ENCODE measurements around the gene LRPAP1. TPM values are rescaled to one million over a fixed set of nuclear protein-coding genes. Genes with fewer than 3 reads are reported as not detected.

LRPAP1 gene
- total RNA-seq, 1 experiment from 2014 or later = 171 TPM

GRCh38 chr4:3478446-3479357, 53.5 kb downstream of the LRPAP1 start:
- no TSS peak for BruUV-seq (replicated peaks)

GRCh38 chr4:3477750-3478430, 54.3 kb downstream of the LRPAP1 start:
- H3K27me3 ChIP-seq (replicated peaks; ENCODE audit: insufficient read depth, low read depth, low read length, poor library complexity) = peaks cover 3% of the 10 kb centered on the region
- intact Hi-C loops (cut with micrococcal nuclease; ENCODE audit: unreplicated experiment) = no loop called here
- TF ChIP-seq CTCF (conservative IDR thresholded peaks at IDR 0.05; ENCODE audit: low read depth, low read length) (no peak), EZH2 (IDR thresholded peaks at IDR 0.05; ENCODE audit: borderline replicate concordance, low read depth, low read length, poor library complexity, severe bottlenecking) (no peak)
- POLR2A ChIA-PET (ENCODE audit: low non-redundant PET) = no interaction called here
- no peaks in the 10 kb centered on the region for H3K36me3 ChIP-seq (ENCODE audit: insufficient read depth, low read length, poor library complexity, severe bottlenecking)
- H3K4me1 ChIP-seq (ENCODE audit: insufficient read depth, low read length, poor library complexity, severe bottlenecking) = no peaks in the 10 kb centered on the region
- H3K27ac ChIP-seq (ENCODE audit: low read depth, low read length, poor library complexity, severe bottlenecking) = no peak overlapping the region
- CTCF ChIA-PET = interaction anchor here (0.6 kb wide), 1 partner anchor 30 kb away, joined by 3 read pairs; no protein-coding TSS in a partner anchor
- no peak for DNase-seq (ENCODE audit: low spot score)
- no peaks in the 10 kb centered on the region for H3K9me3 ChIP-seq (ENCODE audit: low read depth, low read length, poor library complexity, severe bottlenecking)
- no TSS peak for BruUV-seq (replicated peaks)
- no peak overlapping the region for H3K4me3 ChIP-seq (ENCODE audit: low read depth, low read length, poor library complexity, severe bottlenecking)

More at GRCh38 chr4:3478446-3479357, 53.5 kb downstream of the LRPAP1 start:
- peaks cover 7% of the 10 kb centered on the region for H3K27me3 ChIP-seq (replicated peaks; ENCODE audit: insufficient read depth, low read depth, low read length, poor library complexity)
- TF ChIP-seq EZH2 (IDR thresholded peaks at IDR 0.05; ENCODE audit: borderline replicate concordance, low read depth, low read length, poor library complexity, severe bottlenecking) = no peak
- TF ChIP-seq CTCF (conservative IDR thresholded peaks at IDR 0.05; ENCODE audit: low read depth, low read length) = no peak
- H3K9me3 ChIP-seq (ENCODE audit: low read depth, low read length, poor library complexity, severe bottlenecking) = no peaks in the 10 kb centered on the region
- no peaks in the 10 kb centered on the region for H3K4me1 ChIP-seq (ENCODE audit: insufficient read depth, low read length, poor library complexity, severe bottlenecking)
- POLR2A ChIA-PET (ENCODE audit: low non-redundant PET) = no interaction called here
- DNase-seq (ENCODE audit: low spot score) = no peak
- CTCF ChIA-PET = interaction anchor here (0.6 kb wide), 1 partner anchor 30 kb away, joined by 3 read pairs; no protein-coding TSS in a partner anchor
- intact Hi-C loops (cut with micrococcal nuclease; ENCODE audit: unreplicated experiment) = no loop called here
- H3K27ac ChIP-seq (ENCODE audit: low read depth, low read length, poor library complexity, severe bottlenecking) = no peak overlapping the region
- H3K36me3 ChIP-seq (ENCODE audit: insufficient read depth, low read length, poor library complexity, severe bottlenecking) = no peaks in the 10 kb centered on the region
- no peak overlapping the region for H3K4me3 ChIP-seq (ENCODE audit: low read depth, low read length, poor library complexity, severe bottlenecking)

GRCh38 chr4:3476936-3477749, 55.1 kb downstream of the LRPAP1 start:
- Histone ChIP-seq H3K4me3 (ENCODE audit: low read depth, low read length, poor library complexity, severe bottlenecking) (no peak overlapping the region), H3K27me3 (replicated peaks; ENCODE audit: insufficient read depth, low read depth, low read length, poor library complexity) (peaks cover 3% of the 10 kb centered on the region), H3K4me1 (ENCODE audit: insufficient read depth, low read length, poor library complexity, severe bottlenecking) (no peaks in the 10 kb centered on the region), H3K36me3 (ENCODE audit: insufficient read depth, low read length, poor library complexity, severe bottlenecking) (no peaks in the 10 kb centered on the region), H3K27ac (ENCODE audit: low read depth, low read length, poor library complexity, severe bottlenecking) (no peak overlapping the region), H3K9me3 (ENCODE audit: low read depth, low read length, poor library complexity, severe bottlenecking) (no peaks in the 10 kb centered on the region)
- intact Hi-C loops (cut with micrococcal nuclease; ENCODE audit: unreplicated experiment) = no loop called here
- CTCF ChIA-PET = no interaction called here
- no peak for DNase-seq (ENCODE audit: low spot score)
- POLR2A ChIA-PET (ENCODE audit: low non-redundant PET) = no interaction called here
- no peak for TF ChIP-seq EZH2 (IDR thresholded peaks at IDR 0.05; ENCODE audit: borderline replicate concordance, low read depth, low read length, poor library complexity, severe bottlenecking)
- no peak for TF ChIP-seq CTCF (conservative IDR thresholded peaks at IDR 0.05; ENCODE audit: low read depth, low read length)
- BruUV-seq (replicated peaks) = no TSS peak
